ENCODE measurements around the gene OR8D1. TPM values are rescaled to one million over a fixed set of nuclear protein-coding genes. Genes with fewer than 3 reads are reported as not detected.
"Not testable (repeated sequence)": the region's sequence is repeated elsewhere in the genome, so short reads cannot be mapped to it uniquely, and the experiment has no call there.

OR8D1 gene
- total and polyA plus RNA-seq, 4 donors, result not detected

DNA sequence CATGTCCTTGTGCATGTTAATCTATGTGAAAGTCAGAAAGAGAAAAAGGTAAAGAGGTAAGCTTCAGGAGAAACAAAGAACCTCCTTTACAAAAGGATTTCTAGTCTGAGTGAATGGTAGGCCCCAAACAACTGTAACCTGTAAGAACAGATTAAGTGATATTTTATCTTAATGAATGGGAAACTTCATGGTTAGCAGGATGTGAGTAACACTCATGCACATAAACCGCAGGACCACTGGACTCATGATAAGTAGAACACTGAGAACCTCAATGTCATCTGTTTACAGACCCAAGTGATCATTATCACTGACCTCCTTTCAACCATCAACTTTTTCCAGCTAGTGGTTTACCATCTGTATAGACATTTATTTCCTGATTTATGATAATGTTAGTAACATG lies 37.7 kb downstream of the OR8D1 start:
- Histone ChIP-seq H3K27me3 (ENCODE audit: control insufficient read depth in 3 of 3, insufficient read depth in 3 of 3, low read length in 2 of 3) (no peaks in the 10 kb centered on the region), H3K4me3 (no peak overlapping the region), H3K9ac (ENCODE audit: insufficient read depth in 1 of 2, low read length in 2 of 2) (no peak overlapping the region), H3K36me3 (ENCODE audit: control insufficient read depth in 4 of 4, insufficient read depth in 4 of 4, low read length in 4 of 4) (no peaks in the 10 kb centered on the region), H3K27ac (ENCODE audit: low read depth in 1 of 2, low read length in 1 of 2) (no peak overlapping the region), H3K9me3 (ENCODE audit: control insufficient read depth in 4 of 4, insufficient read depth in 3 of 4, low read length in 3 of 4) (no peaks in the 10 kb centered on the region), H3K4me1 (ENCODE audit: control insufficient read depth in 5 of 5, insufficient read depth in 5 of 5, low read length in 5 of 5) (no peaks in the 10 kb centered on the region)
- 15 to 40% methylated on average over 1 of the region's 1 CpG for WGBS, 2 donors
- ATAC-seq (ENCODE audit: insufficient read depth, low FRiP score) (no peak), DNase-seq (no peak)
- TF ChIP-seq, protein P1, sequence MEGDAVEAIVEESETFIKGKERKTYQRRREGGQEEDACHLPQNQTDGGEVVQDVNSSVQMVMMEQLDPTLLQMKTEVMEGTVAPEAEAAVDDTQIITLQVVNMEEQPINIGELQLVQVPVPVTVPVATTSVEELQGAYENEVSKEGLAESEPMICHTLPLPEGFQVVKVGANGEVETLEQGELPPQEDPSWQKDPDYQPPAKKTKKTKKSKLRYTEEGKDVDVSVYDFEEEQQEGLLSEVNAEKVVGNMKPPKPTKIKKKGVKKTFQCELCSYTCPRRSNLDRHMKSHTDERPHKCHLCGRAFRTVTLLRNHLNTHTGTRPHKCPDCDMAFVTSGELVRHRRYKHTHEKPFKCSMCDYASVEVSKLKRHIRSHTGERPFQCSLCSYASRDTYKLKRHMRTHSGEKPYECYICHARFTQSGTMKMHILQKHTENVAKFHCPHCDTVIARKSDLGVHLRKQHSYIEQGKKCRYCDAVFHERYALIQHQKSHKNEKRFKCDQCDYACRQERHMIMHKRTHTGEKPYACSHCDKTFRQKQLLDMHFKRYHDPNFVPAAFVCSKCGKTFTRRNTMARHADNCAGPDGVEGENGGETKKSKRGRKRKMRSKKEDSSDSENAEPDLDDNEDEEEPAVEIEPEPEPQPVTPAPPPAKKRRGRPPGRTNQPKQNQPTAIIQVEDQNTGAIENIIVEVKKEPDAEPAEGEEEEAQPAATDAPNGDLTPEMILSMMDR (IDR thresholded peaks at IDR 0.05; ENCODE audit: control extremely low read depth, extremely low read depth), result no peak

DNA sequence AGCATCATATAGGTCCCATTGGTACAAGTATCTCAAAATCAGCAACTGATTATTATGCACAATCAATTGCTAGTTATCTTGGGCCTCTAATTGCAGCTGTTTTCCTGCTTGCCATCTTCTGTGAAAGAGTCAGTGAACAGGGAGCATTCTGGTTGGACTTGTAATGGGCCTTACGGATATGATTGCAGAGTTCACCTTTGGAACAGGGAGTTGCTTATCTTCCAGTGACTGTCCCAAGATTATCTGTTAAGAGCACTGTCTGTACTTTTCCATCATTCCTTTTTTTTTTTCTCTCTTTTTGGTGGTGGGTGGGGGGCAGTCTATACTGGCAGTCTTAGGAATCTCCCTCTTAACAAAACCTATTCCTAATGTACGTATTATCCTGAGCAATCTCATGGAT lies 39.7 kb downstream of the OR8D1 start:
- no peaks in the 10 kb centered on the region for H3K9me3 ChIP-seq (ENCODE audit: control insufficient read depth in 4 of 4, insufficient read depth in 3 of 4, low read length in 3 of 4)
- WGBS, 2 donors, result 95% methylated on average over 2 of the region's 2 CpGs
- H3K36me3 ChIP-seq (ENCODE audit: control insufficient read depth in 4 of 4, insufficient read depth in 4 of 4, low read length in 4 of 4), result no peaks in the 10 kb centered on the region
- ATAC-seq (ENCODE audit: insufficient read depth, low FRiP score) (no peak), DNase-seq (no peak)
- H3K27me3 ChIP-seq (ENCODE audit: control insufficient read depth in 3 of 3, insufficient read depth in 3 of 3, low read length in 2 of 3), result no peaks in the 10 kb centered on the region
- H3K4me1 ChIP-seq (ENCODE audit: control insufficient read depth in 5 of 5, insufficient read depth in 5 of 5, low read length in 5 of 5), result no peaks in the 10 kb centered on the region
- TF ChIP-seq, protein P1 (IDR thresholded peaks at IDR 0.05; ENCODE audit: control extremely low read depth, extremely low read depth), result no peak
- H3K27ac ChIP-seq (ENCODE audit: low read depth in 1 of 2, low read length in 1 of 2), result no peak overlapping the region
- no peak overlapping the region for H3K9ac ChIP-seq (ENCODE audit: insufficient read depth in 1 of 2, low read length in 2 of 2)
- H3K4me3 ChIP-seq, result no peak overlapping the region

DNA sequence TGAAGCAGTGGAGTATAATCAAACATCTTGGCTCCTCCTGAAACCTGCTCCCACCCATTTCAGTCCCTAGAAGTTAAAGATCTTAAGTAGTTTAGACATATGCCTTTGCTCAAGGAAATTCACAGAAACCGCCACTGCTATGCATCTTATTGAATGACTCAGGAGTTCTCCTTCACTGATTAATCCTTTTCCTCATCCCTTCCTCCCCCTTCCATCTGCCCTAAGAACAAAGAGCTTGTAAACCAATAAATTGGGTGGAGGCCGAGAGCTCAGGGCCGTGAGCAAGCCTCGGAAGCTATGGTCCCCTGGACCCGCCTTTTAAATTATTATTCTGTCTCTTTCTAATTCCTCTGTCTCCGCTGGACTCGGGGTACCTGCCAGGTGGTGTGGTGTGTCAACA lies 42.9 kb downstream of the OR8D1 start:
- not testable (repeated sequence) for H3K27ac ChIP-seq (ENCODE audit: low read depth in 1 of 2, low read length in 1 of 2); H3K36me3 ChIP-seq (ENCODE audit: control insufficient read depth in 4 of 4, insufficient read depth in 4 of 4, low read length in 4 of 4); DNase-seq; ATAC-seq (ENCODE audit: insufficient read depth, low FRiP score); H3K9ac ChIP-seq (ENCODE audit: insufficient read depth in 1 of 2, low read length in 2 of 2); H3K27me3 ChIP-seq (ENCODE audit: control insufficient read depth in 3 of 3, insufficient read depth in 3 of 3, low read length in 2 of 3); H3K4me3 ChIP-seq; H3K4me1 ChIP-seq (ENCODE audit: control insufficient read depth in 5 of 5, insufficient read depth in 5 of 5, low read length in 5 of 5); H3K9me3 ChIP-seq (ENCODE audit: control insufficient read depth in 4 of 4, insufficient read depth in 3 of 4, low read length in 3 of 4)
- 68 to 75% methylated on average over 7 of the region's 7 CpGs for WGBS, 2 donors

DNA sequence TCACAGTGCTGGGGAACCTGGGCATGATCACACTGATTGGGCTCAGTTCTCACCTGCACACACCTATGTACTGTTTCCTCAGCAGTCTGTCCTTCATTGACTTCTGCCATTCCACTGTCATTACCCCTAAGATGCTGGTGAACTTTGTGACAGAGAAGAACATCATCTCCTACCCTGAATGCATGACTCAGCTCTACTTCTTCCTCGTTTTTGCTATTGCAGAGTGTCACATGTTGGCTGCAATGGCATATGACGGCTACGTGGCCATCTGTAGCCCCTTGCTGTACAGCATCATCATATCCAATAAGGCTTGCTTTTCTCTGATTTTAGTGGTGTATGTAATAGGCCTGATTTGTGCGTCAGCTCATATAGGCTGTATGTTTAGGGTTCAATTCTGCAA lies 48.7 kb downstream of the OR8D1 start:
- ATAC-seq (ENCODE audit: insufficient read depth, low FRiP score), result peak; percentile 19
- 36 to 64% methylated on average over 4 of the region's 4 CpGs for WGBS, 2 donors

DNA sequence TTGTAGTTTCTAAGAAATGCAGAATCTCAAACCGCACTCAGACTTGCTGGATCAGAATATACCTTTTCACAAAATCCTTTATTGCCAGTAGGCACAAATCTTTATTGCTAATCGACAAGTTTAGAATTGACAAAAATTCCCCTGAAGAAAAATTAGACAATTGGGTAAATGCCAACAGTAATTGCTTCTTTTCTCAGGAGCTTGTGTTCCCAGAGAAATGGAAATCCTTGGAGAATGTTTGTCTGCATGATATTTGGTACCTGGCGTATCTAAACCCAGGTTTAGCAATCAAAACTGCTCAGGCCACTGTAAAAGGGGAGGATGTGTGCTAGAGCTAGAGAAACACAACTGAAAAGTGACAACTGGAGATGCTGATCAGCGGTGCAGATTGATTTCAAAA lies 57.7 kb downstream of the OR8D1 start, which contains the start of gene OR8G5:
OR8G5 (plus strand) TSS at position 301 of the 400 bp plus-strand sequence. CDS start 8,556 bp downstream, outside the sequence.
- Histone ChIP-seq H3K27me3 (ENCODE audit: control insufficient read depth in 3 of 3, insufficient read depth in 3 of 3, low read length in 2 of 3) (no peaks in the 10 kb centered on the region), H3K27ac (ENCODE audit: low read depth in 1 of 2, low read length in 1 of 2) (no peak within 1 kb of the TSS), H3K9me3 (ENCODE audit: control insufficient read depth in 4 of 4, insufficient read depth in 3 of 4, low read length in 3 of 4) (no peaks in the 10 kb centered on the region), H3K4me1 (ENCODE audit: control insufficient read depth in 5 of 5, insufficient read depth in 5 of 5, low read length in 5 of 5) (no peaks in the 10 kb centered on the region), H3K4me3 (no peak within 1 kb of the TSS), H3K36me3 (ENCODE audit: control insufficient read depth in 4 of 4, insufficient read depth in 4 of 4, low read length in 4 of 4) (no peaks in the 10 kb centered on the region), H3K9ac (ENCODE audit: insufficient read depth in 1 of 2, low read length in 2 of 2) (no peak within 1 kb of the TSS)
- TF ChIP-seq, protein P1 (IDR thresholded peaks at IDR 0.05; ENCODE audit: control extremely low read depth, extremely low read depth), result no peak
- 72 to 83% methylated on average over 4 of the region's 4 CpGs for WGBS, 2 donors
- ATAC-seq (ENCODE audit: insufficient read depth, low FRiP score), result no peak
- no peak for DNase-seq

More for the DNA sequence above, 48.7 kb downstream of the OR8D1 start:
- not testable (repeated sequence) for DNase-seq; H3K9ac ChIP-seq (ENCODE audit: insufficient read depth in 1 of 2, low read length in 2 of 2); H3K9me3 ChIP-seq (ENCODE audit: control insufficient read depth in 4 of 4, insufficient read depth in 3 of 4, low read length in 3 of 4); H3K27ac ChIP-seq (ENCODE audit: low read depth in 1 of 2, low read length in 1 of 2); H3K4me3 ChIP-seq; H3K4me1 ChIP-seq (ENCODE audit: control insufficient read depth in 5 of 5, insufficient read depth in 5 of 5, low read length in 5 of 5); H3K36me3 ChIP-seq (ENCODE audit: control insufficient read depth in 4 of 4, insufficient read depth in 4 of 4, low read length in 4 of 4); H3K27me3 ChIP-seq (ENCODE audit: control insufficient read depth in 3 of 3, insufficient read depth in 3 of 3, low read length in 2 of 3)

All from lung (tissue), 12 donors.